Stimulated activated memory B cell treated with anti-CD40 and anti-IgM and Interleukin-4, amounts not matched to agents 10 μg/mL and 1 μg/mL and 100 μg/mL, for 72 hours (primary cell): ENCODE data around the gene SMARCD1.

Source experiments
- ATAC-seq: fragments of 150-1000 bp; cut with Tn5 transposase; 2 replicates; pipeline ENCODE4 v1.10.0; 2021
- H3K27ac Mint-ChIP-seq: one replicate; pipeline ENCODE4 v1.8.0; 2022; ENCODE audit warnings: mild to moderate bottlenecking, mixed read lengths
- H3K27me3 Mint-ChIP-seq: one replicate; pipeline ENCODE4 v1.8.0; 2022; ENCODE audit warnings: mixed read lengths
- H3K36me3 Mint-ChIP-seq: one replicate; pipeline ENCODE4 v1.8.0; 2022; ENCODE audit warnings: mixed read lengths
- H3K4me1 Mint-ChIP-seq: one replicate; pipeline ENCODE4 v1.8.0; 2022; ENCODE audit warnings: mixed read lengths
- H3K4me3 Mint-ChIP-seq: one replicate; pipeline ENCODE4 v1.8.0; 2022; ENCODE audit warnings: mild to moderate bottlenecking, moderate library complexity, mixed read lengths
- H3K9me3 Mint-ChIP-seq: one replicate; pipeline ENCODE4 v1.8.0; 2022; ENCODE audit warnings: mixed read lengths

The SMARCD1 gene

DNA sequence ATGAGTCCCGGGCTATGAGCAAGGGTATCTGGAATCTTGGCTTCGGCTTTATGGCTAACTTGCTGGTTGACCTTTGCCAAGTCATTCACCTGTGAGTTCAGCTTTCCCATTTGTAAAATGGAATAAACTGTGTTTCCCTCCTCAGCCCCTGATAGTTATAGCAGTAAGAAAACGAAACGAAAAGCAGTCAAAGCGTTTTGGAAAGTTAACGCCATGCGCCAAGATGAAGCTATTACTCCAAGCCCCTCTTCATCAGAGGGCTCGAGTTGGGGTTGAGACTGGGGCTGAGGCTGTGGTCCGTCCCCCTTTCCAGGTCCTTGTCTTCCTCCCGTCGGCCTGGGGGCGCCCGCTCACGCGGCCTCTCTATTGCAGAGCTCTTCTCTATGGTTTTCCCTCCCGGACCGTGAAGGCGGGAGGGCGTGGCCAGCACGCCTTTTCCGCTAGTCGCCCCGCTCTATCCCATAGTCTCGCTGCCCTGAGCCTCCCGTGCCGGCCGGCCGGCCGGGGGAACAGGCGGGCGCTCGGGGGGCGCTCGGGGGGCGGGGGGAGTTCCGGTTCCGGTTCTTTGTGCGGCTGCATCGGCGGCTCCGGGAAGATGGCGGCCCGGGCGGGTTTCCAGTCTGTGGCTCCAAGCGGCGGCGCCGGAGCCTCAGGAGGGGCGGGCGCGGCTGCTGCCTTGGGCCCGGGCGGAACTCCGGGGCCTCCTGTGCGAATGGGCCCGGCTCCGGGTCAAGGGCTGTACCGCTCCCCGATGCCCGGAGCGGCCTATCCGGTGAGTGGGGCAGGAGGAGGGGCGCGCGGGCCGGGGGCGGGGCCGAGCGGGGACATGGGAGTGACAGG is at the start of gene SMARCD1:
SMARCD1 (plus strand) TSS at position 568 of the 840 bp plus-strand sequence; CDS start at position 596, 28 bp downstream.
- peaks cover 48% of the 10 kb centered on the region for H3K4me1 Mint-ChIP-seq
- no peaks in the 10 kb centered on the region for H3K9me3 Mint-ChIP-seq
- H3K4me3 Mint-ChIP-seq = peak within 1 kb of the TSS; percentile 88
- no peaks in the 10 kb centered on the region for H3K27me3 Mint-ChIP-seq
- peak; percentile 96 for ATAC-seq
- peaks cover 25% of the 10 kb centered on the region for H3K36me3 Mint-ChIP-seq
- peak within 1 kb of the TSS; percentile 95 for H3K27ac Mint-ChIP-seq

DNA sequence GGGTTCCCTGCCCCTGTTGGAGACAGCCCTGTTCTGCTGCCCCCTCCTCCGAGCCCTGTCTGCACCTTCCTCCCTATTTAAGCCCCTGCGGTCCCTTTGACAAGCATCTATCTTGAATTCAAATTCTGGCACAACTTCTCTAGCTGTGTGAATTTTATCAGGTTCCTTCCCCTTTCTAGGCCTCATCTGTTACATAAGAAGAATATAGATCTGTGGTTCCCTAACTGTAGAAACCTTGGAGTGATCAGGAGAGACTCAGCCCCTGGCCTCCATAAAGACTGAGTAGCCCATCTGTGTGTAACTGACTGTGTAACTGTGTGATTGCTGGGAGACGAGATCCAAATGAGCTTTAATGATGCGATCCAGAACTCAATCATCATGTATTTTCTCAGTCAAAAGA is 46.8 kb upstream of the SMARCD1 start:
- Mint-ChIP-seq H3K9me3 (no peaks in the 10 kb centered on the region), H3K27ac (no peak overlapping the region), H3K4me3 (no peak overlapping the region), H3K36me3 (no peaks in the 10 kb centered on the region), H3K27me3 (peaks cover 11% of the 10 kb centered on the region), H3K4me1 (peaks cover 2% of the 10 kb centered on the region)
- no peak for ATAC-seq

DNA sequence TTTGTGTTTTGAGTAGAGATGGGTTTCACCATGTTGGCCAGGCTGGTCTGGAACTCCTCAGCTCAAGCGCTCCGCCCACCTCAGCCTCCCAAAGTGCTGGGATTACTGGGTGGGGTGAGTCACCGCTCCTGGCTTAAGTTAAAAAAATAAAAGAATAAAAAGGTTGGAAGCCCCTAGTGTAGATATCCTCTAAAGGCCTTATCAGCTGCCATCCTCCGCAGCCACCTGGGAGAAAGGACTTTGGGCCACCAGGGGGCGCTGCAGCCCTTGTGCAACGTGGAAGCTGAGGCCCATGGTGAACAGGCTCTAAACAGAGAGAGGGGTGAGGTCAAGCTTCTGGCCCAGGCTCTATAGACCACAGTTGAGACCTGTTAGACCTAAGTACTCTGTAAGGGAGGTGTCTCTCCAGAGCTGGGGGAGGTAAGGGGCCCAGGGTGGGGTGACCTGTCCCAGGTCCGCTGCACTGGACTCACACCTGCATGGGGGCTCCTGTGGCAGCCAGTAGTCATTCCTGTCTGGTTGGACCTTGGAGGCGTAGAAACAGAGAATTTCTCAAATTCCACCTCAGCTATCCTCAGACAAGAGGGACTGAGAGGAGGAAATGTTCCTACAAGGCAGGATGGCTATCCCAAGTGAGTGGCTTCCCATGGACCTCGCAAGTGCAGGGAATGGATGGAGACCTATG is 45.8 kb upstream of the SMARCD1 start:
- Mint-ChIP-seq H3K4me1 (no peaks in the 10 kb centered on the region), H3K9me3 (no peaks in the 10 kb centered on the region), H3K36me3 (no peaks in the 10 kb centered on the region), H3K27ac (no peak overlapping the region), H3K4me3 (no peak overlapping the region), H3K27me3 (peaks cover 11% of the 10 kb centered on the region)
- peak; percentile 71 for ATAC-seq

DNA sequence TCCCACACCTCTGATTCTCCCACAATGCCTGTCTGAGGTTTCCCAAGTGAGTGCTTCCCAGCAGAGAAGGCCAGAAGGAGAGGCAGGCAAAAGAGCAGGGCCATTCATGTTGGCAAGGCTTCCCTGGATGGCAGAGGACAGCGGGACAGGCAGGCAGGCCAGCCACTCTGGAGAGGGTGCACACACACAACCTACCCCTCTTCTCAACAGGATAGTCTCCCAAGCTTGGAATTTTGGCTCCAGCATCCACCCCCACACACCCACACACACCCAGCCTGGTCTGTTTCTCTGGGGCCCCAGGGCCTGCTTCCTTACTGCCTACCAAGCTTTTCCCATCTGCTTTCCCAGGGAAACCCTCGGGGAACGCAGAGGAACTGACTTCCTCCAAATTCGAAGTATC is 44.5 kb upstream of the SMARCD1 start:
- H3K27me3 Mint-ChIP-seq = peaks cover 11% of the 10 kb centered on the region
- H3K36me3 Mint-ChIP-seq = no peaks in the 10 kb centered on the region
- no peaks in the 10 kb centered on the region for H3K9me3 Mint-ChIP-seq
- H3K4me3 Mint-ChIP-seq = no peak overlapping the region
- no peak for ATAC-seq
- H3K27ac Mint-ChIP-seq = no peak overlapping the region
- no peaks in the 10 kb centered on the region for H3K4me1 Mint-ChIP-seq

DNA sequence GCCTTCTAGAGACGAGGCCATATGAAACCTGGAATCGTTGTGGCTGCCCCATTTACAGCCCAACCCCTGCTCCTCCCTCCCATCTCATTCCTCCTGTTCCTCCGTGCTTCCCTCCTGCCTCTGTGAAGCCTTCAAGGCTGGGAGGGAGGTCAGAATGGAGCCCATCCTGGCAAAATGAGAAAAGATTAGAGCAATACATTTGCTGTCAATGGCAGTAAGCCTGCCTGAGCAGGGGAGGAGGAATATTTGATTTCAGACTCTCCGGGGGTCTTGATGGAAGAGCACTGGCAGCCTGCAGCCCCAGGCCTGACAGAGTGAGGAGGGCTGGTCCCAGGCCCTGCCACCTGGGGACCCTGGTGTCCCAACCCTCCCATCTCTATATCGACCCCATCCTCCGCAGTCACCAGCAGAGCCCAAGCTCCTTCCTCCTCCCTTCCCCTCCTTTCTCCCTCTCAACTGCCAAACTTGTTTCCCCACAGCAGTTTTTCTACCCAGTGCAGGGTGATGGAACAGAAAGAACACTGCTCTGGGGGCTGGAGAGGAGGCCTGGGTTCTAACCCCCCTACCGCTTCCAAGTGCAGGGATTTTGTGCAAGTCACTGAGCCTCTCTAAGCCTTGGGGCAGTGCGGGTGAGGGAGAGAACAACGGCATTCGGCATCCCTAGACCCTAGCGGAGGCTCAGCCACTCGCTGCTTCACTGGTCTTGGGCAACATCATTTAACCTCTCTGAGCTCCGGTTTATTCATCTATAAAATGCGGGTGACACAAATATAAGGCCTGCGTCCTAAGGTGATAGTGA is 43.9 kb upstream of the SMARCD1 start:
- Mint-ChIP-seq H3K36me3 (no peaks in the 10 kb centered on the region), H3K4me3 (no peak overlapping the region), H3K4me1 (no peaks in the 10 kb centered on the region), H3K27me3 (peaks cover 7% of the 10 kb centered on the region), H3K27ac (no peak overlapping the region), H3K9me3 (no peaks in the 10 kb centered on the region)
- ATAC-seq = peak; percentile 18

DNA sequence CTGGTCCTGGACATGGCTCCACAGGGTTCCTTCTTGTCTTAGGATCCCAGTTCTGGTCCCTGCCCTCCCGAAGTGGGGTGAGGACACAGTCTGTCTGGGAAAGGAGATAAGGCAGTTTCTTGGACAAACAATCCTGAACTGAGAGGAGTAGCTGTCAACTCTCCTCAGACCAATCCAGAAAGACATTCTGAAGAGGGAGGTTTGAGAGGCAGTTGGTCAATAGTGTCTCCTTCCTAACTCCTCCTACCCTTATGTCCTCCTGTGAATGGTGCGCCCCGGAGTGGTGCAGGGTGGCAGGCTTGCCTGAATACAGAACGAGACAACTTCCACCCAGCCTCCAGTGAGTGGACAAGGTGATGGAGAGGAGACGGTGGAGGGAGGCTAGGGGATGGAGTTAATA is 43.2 kb upstream of the SMARCD1 start:
- Mint-ChIP-seq H3K36me3 (no peaks in the 10 kb centered on the region), H3K27ac (no peak overlapping the region)
- no peak for ATAC-seq

DNA sequence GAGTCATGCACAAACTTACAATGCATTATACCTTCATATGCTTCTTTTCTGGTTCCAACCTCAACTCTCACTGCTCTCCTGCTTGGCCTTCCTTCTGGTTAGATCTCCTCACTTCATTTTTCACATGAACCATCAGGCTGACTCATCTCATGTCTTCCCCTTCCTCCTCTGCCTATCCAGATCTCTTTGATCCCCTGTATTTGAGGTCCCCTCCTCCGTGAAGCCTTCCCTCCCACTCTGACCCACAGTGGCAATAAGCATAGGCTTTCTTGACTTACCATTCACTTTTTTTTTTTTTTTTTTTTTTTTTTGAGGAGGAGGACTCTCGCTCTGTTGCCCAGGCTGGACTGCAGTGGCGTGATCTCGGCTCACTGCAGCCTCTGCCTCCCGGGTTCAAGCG is 42.4 kb upstream of the SMARCD1 start:
- Mint-ChIP-seq H3K36me3 (no peaks in the 10 kb centered on the region), H3K27me3 (no peaks in the 10 kb centered on the region), H3K9me3 (no peaks in the 10 kb centered on the region), H3K27ac (no peak overlapping the region), H3K4me3 (no peak overlapping the region), H3K4me1 (no peaks in the 10 kb centered on the region)
- ATAC-seq = no peak

More for the DNA sequence above, 43.2 kb upstream of the SMARCD1 start:
- no peaks in the 10 kb centered on the region for H3K9me3 Mint-ChIP-seq
- H3K4me3 Mint-ChIP-seq = no peak overlapping the region
- H3K4me1 Mint-ChIP-seq = no peaks in the 10 kb centered on the region
- H3K27me3 Mint-ChIP-seq = no peaks in the 10 kb centered on the region

DNA sequence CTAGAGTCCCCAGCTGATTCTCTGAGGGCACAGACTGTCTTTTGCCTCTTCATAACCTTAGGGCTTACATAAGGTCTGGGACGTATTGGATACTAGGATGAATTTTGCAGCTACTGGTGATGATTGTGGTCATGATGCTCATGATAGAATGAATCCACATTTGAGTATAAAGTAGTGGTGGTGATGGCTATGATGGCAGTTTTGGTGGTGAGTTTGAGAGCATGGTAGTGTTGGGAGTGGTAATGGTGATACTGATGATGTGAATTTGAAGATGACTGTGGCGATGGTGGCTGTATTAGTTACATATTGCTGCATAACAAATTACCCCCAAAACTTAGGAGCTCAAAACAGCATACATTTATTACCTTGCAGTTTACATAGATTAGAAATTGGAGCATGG is 41.8 kb upstream of the SMARCD1 start:
- Mint-ChIP-seq H3K9me3 (no peaks in the 10 kb centered on the region), H3K27ac (no peak overlapping the region), H3K36me3 (no peaks in the 10 kb centered on the region), H3K4me1 (no peaks in the 10 kb centered on the region), H3K4me3 (no peak overlapping the region), H3K27me3 (no peaks in the 10 kb centered on the region)
- no peak for ATAC-seq

DNA sequence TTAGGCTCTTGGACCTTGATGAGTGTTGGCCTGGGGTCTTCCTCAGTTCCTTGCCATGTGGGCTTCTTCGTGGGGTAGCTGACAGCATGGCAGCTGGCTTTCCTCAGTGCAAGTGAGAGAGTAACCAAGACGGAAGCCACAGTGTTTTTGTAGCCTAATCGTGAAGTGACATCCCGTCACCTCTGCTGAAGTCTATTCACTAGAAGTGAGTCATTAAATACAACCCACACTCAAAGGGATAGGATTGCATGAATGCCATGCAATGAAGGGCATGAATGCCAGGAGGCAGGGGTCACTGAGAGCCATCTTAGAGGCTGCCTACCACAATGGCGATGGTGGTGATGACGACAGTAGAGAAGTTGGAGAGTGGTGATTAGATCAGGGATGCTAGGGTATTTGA is 41.3 kb upstream of the SMARCD1 start:
- Mint-ChIP-seq H3K9me3 (no peaks in the 10 kb centered on the region), H3K27me3 (no peaks in the 10 kb centered on the region), H3K27ac (no peak overlapping the region), H3K4me3 (no peak overlapping the region), H3K36me3 (no peaks in the 10 kb centered on the region), H3K4me1 (no peaks in the 10 kb centered on the region)
- no peak for ATAC-seq

DNA sequence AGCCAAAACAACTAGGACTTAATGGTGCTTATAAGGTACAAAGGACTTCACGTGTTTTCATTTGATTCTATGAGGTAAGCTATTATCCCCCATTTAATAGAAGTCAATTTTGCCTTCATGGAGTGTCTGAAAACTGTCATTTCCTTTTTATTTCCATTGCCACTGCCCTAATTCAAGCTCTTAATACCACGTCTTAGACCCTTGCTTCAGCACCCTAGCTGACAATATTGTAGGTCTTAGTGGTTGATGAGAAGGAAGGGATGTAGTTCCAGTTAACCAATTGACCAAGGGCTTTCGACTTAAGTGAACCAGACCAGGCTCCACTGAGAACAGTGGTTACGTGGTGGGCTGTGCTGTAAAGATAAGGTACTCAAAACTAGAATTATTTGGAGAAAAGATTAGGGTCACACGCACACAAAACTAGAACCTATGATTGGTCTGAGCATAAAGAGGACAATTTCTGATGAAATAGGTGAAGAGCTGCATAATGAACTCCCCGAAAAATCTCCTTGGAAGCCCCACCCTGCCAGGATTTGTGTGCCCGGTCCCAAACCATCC is 37.4 kb upstream of the SMARCD1 start:
- no peak for ATAC-seq
- Mint-ChIP-seq H3K4me1 (no peaks in the 10 kb centered on the region), H3K27ac (no peak overlapping the region), H3K36me3 (no peaks in the 10 kb centered on the region), H3K27me3 (peaks cover 33% of the 10 kb centered on the region), H3K4me3 (no peak overlapping the region), H3K9me3 (no peaks in the 10 kb centered on the region)

DNA sequence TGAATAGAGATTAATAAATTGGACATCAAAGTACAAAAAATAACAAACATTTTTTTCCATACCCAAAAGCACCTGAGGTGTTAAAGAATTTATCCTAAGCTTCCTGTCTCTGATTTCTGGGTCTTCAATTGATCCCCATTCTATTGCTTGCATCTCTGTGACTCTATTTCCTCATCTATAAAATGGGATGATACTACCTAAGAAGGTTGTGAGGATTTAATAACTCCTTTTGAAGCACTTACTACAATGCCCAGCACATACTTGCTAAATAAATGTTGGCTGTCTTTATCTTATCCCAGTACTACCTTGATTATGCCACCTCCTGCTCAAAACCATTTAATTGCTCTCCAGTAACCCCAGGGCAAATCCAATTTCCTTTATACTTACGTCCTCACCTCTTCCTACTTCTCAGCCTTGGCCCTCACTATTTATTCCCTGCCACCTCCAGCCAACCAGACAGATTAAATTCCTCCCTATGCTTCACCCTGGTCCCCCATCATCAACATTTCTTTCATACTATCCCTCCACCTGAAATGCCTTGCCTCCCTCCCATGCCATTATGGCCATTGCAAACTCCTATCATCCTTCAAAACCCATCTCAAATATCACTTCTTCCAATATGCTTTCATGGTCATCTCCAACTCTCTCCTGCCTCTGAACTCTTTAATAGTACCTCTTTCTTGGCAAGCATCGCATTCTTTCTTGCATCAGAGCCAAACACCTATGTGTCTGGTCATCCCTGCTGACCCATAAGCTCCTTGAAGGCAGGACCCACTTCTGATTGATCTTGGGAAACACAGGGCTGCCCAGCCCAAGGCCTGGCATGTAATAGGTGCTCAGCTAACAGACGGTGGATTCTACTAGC is 35.7 kb upstream of the SMARCD1 start:
- Mint-ChIP-seq H3K36me3 (no peaks in the 10 kb centered on the region), H3K27me3 (peaks cover 45% of the 10 kb centered on the region), H3K27ac (no peak overlapping the region), H3K4me3 (no peak overlapping the region), H3K9me3 (no peaks in the 10 kb centered on the region), H3K4me1 (no peaks in the 10 kb centered on the region)
- ATAC-seq = no peak

DNA sequence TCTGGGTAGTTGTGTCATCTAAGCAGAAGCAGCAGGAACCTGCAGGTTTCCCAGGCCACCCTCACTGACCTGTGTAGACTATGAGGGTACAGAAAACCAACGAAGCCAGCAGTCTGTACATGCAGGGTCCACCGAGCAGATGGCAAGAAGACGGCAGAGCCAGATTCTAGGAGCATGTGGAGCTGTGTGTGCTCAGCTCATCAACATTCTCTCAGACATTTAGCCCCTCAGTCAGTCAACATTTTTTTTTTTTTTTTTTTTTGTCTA is 35.1 kb upstream of the SMARCD1 start:
- Mint-ChIP-seq H3K27me3 (peaks cover 45% of the 10 kb centered on the region), H3K27ac (no peak overlapping the region), H3K36me3 (no peaks in the 10 kb centered on the region), H3K4me1 (no peaks in the 10 kb centered on the region), H3K4me3 (no peak overlapping the region), H3K9me3 (no peaks in the 10 kb centered on the region)
- no peak for ATAC-seq

DNA sequence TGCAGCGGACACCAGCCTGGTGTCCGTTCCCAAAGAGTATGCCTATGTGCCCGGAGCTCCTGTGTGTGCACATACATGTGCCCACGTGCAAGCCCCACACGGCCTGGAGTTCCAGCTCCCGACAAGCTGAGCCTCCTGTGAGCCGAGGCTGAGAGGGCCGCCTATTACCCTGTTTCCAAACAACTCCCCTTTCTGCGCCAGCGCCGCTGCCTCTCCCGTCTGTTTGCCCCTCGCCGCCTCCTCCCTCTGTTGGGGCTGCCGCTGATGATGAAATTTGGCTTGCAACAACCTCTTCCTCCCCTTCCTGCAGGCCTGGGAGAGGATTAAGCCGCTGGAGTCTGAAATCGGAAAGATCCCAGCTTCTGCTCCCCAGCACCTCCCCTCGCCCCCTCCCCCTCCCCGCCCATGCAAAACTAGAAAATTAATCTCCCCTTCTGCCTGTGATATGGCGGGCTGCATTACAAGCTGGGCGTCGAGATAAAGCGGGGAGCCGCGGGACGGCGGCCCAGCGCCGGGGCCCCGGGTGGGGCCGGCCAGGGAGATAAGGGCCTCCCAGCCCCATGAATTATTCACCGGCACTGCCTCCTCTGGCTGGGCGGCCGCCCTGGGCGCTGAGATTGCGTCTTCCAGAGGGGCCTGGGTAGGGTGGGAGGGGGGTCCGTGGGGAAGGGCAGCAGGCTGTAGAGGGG is 34.6 kb upstream of the SMARCD1 start:
- no peak overlapping the region for H3K4me3 Mint-ChIP-seq

DNA sequence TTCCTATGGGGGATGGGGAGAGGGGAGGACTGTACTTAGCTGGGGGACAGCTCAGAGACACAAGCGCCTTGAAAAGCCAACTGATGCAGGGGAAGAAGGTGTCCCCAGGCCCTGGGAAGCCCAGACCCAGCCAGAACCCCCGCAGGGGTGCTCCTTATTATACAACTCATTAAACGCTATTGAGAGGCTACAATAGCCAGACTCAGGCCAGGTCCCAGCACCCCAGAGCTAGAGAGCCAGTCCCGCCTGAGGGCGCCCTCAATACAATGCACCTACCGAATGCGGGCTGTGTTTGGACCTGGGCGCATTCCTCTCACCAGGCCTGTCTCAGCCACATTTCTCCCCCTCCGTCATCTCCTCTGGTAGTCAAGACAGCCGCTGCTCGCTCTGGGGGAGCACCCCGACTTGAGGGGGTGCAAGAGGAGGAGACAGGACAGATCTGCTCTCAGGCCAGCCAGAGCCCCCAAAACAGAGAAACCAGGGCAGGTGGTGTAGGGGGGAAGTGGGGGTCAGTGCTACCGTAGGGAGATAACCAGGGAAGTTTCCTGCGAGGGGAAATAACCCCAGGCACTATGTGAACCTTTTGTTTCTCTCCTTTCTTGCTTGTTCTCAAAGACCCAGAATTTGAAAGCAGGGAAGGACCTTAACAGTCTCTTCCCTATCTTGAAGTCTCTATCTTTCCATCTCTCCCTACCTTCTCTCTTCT is 33.9 kb upstream of the SMARCD1 start:
- H3K36me3 Mint-ChIP-seq = no peaks in the 10 kb centered on the region
- no peak overlapping the region for H3K27ac Mint-ChIP-seq
- no peak overlapping the region for H3K4me3 Mint-ChIP-seq
- H3K4me1 Mint-ChIP-seq = peaks cover 9% of the 10 kb centered on the region
- H3K27me3 Mint-ChIP-seq = peaks cover 55% of the 10 kb centered on the region
- ATAC-seq = no peak
- H3K9me3 Mint-ChIP-seq = no peaks in the 10 kb centered on the region

More for the DNA sequence above, 34.6 kb upstream of the SMARCD1 start:
- Mint-ChIP-seq H3K27me3 (peaks cover 48% of the 10 kb centered on the region), H3K4me1 (peaks cover 2% of the 10 kb centered on the region), H3K9me3 (no peaks in the 10 kb centered on the region), H3K36me3 (no peaks in the 10 kb centered on the region), H3K27ac (no peak overlapping the region)
- ATAC-seq = no peak
